Esophagus muscularis mucosa (tissue), 4 donors: ENCODE measurements around the gene KIAA1755.

Source experiments
- EP300 ChIP-seq: sonication (generic); formaldehyde crosslinking; IDR thresholded peaks from one replicate; pipeline ENCODE4 v1.6.1; 2017; ENCODE audit warnings: antibody characterized with exemption
- POLR2A ChIP-seq: fragments of 450-650 bp; IDR thresholded peaks from one replicate; pipeline ENCODE4 v1.6.1; 2017; ENCODE audit warnings: antibody characterized with exemption, moderate library complexity, mild to moderate bottlenecking, low read depth
- POLR2AphosphoS5 ChIP-seq, 2 donors: sonication (generic); formaldehyde crosslinking; IDR thresholded peaks; one replicate each; pipeline ENCODE4 v1.6.1; 2017; ENCODE audit warnings: antibody characterized with exemption in 2 of 2
- TF ChIP-seq, protein P1 (sequence below), 3 experiments: fragments of 200-600 bp in 2 of 3; fragments of 450-650 bp in 1 of 3; sonication (generic) in 2 of 3; IDR thresholded peaks; one replicate each; pipeline ENCODE4 v1.5.1; 2017 to 2019; ENCODE audit warnings: antibody characterized with exemption in 3 of 3, mild to moderate bottlenecking in 2 of 3, moderate library complexity in 1 of 3

DNA sequence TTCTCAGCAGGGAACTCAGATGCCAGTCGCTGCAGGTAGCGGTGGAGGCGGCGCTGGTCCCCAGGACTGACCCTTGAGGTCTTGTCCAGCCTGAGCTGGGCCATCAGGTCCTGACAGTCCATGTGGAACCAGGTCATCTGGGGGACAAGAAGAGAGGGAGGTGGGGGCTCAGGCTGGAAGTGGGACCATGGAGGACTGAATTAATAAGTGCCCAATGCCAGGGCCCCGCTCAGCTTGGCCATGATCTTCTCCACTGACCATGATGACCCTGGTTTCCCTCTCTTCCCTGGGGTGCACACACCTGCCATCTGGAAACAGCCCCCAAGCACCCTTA, 47.0 kb downstream of the KIAA1755 start:
- TF ChIP-seq POLR2AphosphoS5 (IDR thresholded peaks at IDR 0.05) (no peak), POLR2A (no peak), EP300 (no peak)
- TF ChIP-seq, protein P1, sequence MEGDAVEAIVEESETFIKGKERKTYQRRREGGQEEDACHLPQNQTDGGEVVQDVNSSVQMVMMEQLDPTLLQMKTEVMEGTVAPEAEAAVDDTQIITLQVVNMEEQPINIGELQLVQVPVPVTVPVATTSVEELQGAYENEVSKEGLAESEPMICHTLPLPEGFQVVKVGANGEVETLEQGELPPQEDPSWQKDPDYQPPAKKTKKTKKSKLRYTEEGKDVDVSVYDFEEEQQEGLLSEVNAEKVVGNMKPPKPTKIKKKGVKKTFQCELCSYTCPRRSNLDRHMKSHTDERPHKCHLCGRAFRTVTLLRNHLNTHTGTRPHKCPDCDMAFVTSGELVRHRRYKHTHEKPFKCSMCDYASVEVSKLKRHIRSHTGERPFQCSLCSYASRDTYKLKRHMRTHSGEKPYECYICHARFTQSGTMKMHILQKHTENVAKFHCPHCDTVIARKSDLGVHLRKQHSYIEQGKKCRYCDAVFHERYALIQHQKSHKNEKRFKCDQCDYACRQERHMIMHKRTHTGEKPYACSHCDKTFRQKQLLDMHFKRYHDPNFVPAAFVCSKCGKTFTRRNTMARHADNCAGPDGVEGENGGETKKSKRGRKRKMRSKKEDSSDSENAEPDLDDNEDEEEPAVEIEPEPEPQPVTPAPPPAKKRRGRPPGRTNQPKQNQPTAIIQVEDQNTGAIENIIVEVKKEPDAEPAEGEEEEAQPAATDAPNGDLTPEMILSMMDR (IDR thresholded peaks at IDR 0.05): no peak
